HEK293 (cell line): ENCODE data around the gene ETV1.

Experiments
- CTCF ChIA-PET: fragments of 350-600 bp; formaldehyde crosslinking; extraction: SDS; loops from one replicate; lab custom pipeline; 2021; ENCODE audit warnings: antibody characterized with exemption; lab: Yijun Ruan, JAX
- POLR2A ChIA-PET: fragments of 300-600 bp; formaldehyde crosslinking; extraction: SDS; loops from one replicate; lab custom pipeline; 2020; ENCODE audit warnings: antibody characterized with exemption, inconsistent platforms; lab: Yijun Ruan, JAX
- H3K27ac ChIP-seq: fragments of 200-500 bp; sonication (Bioruptor generic); 2 replicates; pipeline ENCODE4 v1.5.1; 2014; ENCODE audit warnings: low read depth, low read length, control low read depth, inconsistent platforms; ENCODE audit errors: extremely low read depth
- H3K36me3 ChIP-seq, 2 experiments: fragments of 200-500 bp in 1 of 2; sonication (Bioruptor generic) in 1 of 2; 1 replicate in 1 of 2; 2 replicates in 1 of 2; pipeline ENCODE4 v1.5.1; 2014 to 2017; ENCODE audit warnings: inconsistent platforms in 2 of 2, low read length in 2 of 2; ENCODE audit not compliant: control insufficient read depth in 2 of 2, insufficient read depth in 1 of 2
- H3K4me1 ChIP-seq: fragments of 200-500 bp; sonication (Bioruptor generic); 2 replicates; pipeline ENCODE4 v1.5.1; 2014; ENCODE audit warnings: mild to moderate bottlenecking, low read length, inconsistent platforms; ENCODE audit not compliant: control insufficient read depth, insufficient read depth
- H3K4me3 ChIP-seq: 2 replicates; pipeline ENCODE4 v1.5.1; 2011; ENCODE audit warnings: low read depth, mild to moderate bottlenecking, control low read depth, low read length, moderate library complexity
- H3K9me3 ChIP-seq: fragments of 200-500 bp; sonication (Bioruptor generic); 2 replicates; pipeline ENCODE4 v1.5.1; 2014; ENCODE audit warnings: low read depth, low read length, inconsistent platforms; ENCODE audit not compliant: control insufficient read depth, insufficient read depth
- BCL11B ChIP-seq: fragments of 450-650 bp; formaldehyde crosslinking; IDR thresholded peaks from 2 replicates; pipeline ENCODE4 v1.5.1; 2016; ENCODE audit warnings: low read depth, missing biosample characterization, missing genetic modification characterization
- HIC1 ChIP-seq: fragments of 450-650 bp; formaldehyde crosslinking; IDR thresholded peaks from 2 replicates; pipeline ENCODE4 v1.5.1; 2016; ENCODE audit warnings: missing biosample characterization, missing genetic modification characterization
- KLF10 ChIP-seq: fragments of 450-650 bp; IDR thresholded peaks from 2 replicates; pipeline ENCODE4 v1.5.1; 2018; ENCODE audit warnings: missing biosample characterization, mild to moderate bottlenecking, missing genetic modification characterization
- OSR2 ChIP-seq: fragments of 450-650 bp; formaldehyde crosslinking; IDR thresholded peaks from 2 replicates; pipeline ENCODE4 v1.5.1; 2016; ENCODE audit warnings: missing biosample characterization, missing genetic modification characterization
- OVOL3 ChIP-seq: fragments of 450-650 bp; formaldehyde crosslinking; IDR thresholded peaks from 2 replicates; pipeline ENCODE4 v1.5.1; 2016; ENCODE audit warnings: missing biosample characterization, missing genetic modification characterization
- PRDM1 ChIP-seq: fragments of 450-650 bp; formaldehyde crosslinking; IDR thresholded peaks from 2 replicates; pipeline ENCODE4; 2016; ENCODE audit warnings: missing biosample characterization, missing genetic modification characterization
- PRDM6 ChIP-seq: fragments of 450-650 bp; formaldehyde crosslinking; IDR thresholded peaks from 2 replicates; pipeline ENCODE4 v1.5.1; 2017; ENCODE audit warnings: missing biosample characterization, missing genetic modification characterization
- TSHZ1 ChIP-seq: fragments of 450-650 bp; formaldehyde crosslinking; IDR thresholded peaks from 2 replicates; pipeline ENCODE4 v1.5.1; 2016; ENCODE audit warnings: missing biosample characterization, missing genetic modification characterization, borderline replicate concordance
- WT1 ChIP-seq: fragments of 450-650 bp; formaldehyde crosslinking; IDR thresholded peaks from 2 replicates; pipeline ENCODE4 v1.5.1; 2016; ENCODE audit warnings: missing biosample characterization, missing genetic modification characterization
- ZFP69B ChIP-seq: fragments of 450-650 bp; formaldehyde crosslinking; IDR thresholded peaks from 2 replicates; pipeline ENCODE4 v1.5.1; 2016; ENCODE audit warnings: missing biosample characterization, missing genetic modification characterization
- ZNF10 ChIP-seq: fragments of 450-650 bp; formaldehyde crosslinking; IDR thresholded peaks from 2 replicates; pipeline ENCODE4 v1.5.1; 2017; ENCODE audit warnings: missing biosample characterization, missing genetic modification characterization
- ZNF174 ChIP-seq: fragments of 450-650 bp; formaldehyde crosslinking; IDR thresholded peaks from 2 replicates; pipeline ENCODE4 v1.5.0; 2017; ENCODE audit warnings: missing biosample characterization, mild to moderate bottlenecking, missing genetic modification characterization
- ZNF18 ChIP-seq: fragments of 450-650 bp; formaldehyde crosslinking; IDR thresholded peaks from 2 replicates; pipeline ENCODE4 v1.5.1; 2016; ENCODE audit warnings: missing biosample characterization, missing genetic modification characterization
- ZNF239 ChIP-seq: fragments of 450-650 bp; formaldehyde crosslinking; IDR thresholded peaks from 2 replicates; pipeline ENCODE4 v1.5.1; 2016; ENCODE audit warnings: missing biosample characterization, missing genetic modification characterization
- ZNF26 ChIP-seq: fragments of 450-650 bp; formaldehyde crosslinking; IDR thresholded peaks from 2 replicates; pipeline ENCODE4 v1.5.1; 2016; ENCODE audit warnings: missing biosample characterization, missing genetic modification characterization
- ZNF391 ChIP-seq: fragments of 450-650 bp; formaldehyde crosslinking; IDR thresholded peaks from 2 replicates; pipeline ENCODE4 v1.5.1; 2016; ENCODE audit warnings: low read depth, missing biosample characterization, missing genetic modification characterization, borderline replicate concordance
- ZNF394 ChIP-seq: fragments of 450-650 bp; formaldehyde crosslinking; IDR thresholded peaks from 2 replicates; pipeline ENCODE4 v1.5.1; 2016; ENCODE audit warnings: missing biosample characterization, missing genetic modification characterization, mild to moderate bottlenecking, moderate library complexity, borderline replicate concordance
- ZNF548 ChIP-seq: fragments of 450-650 bp; formaldehyde crosslinking; IDR thresholded peaks from 2 replicates; pipeline ENCODE4 v1.5.1; 2016; ENCODE audit warnings: missing biosample characterization, missing genetic modification characterization
- ZNF76 ChIP-seq: fragments of 450-650 bp; formaldehyde crosslinking; IDR thresholded peaks from 2 replicates; pipeline ENCODE4; 2016; ENCODE audit warnings: low read depth, missing biosample characterization, missing genetic modification characterization, borderline replicate concordance
- ZSCAN18 ChIP-seq: fragments of 450-650 bp; formaldehyde crosslinking; IDR thresholded peaks from 2 replicates; pipeline ENCODE4 v1.5.1; 2016; ENCODE audit warnings: missing biosample characterization, missing genetic modification characterization

The ETV1 gene

GRCh38 chr7:13907831-13908230 is 81.6 kb downstream of the ETV1 start (continued):
- TF ChIP-seq PRDM1 (tag by site-specific recombination) (no peak), KLF10 (tag by site-specific recombination) (peak; percentile 74), WT1 (peak; percentile 92), ZNF18 (tag by site-specific recombination) (0 out of 2 replicates have a peak, but pooled peaks have one; percentile 15), ZNF239 (tag by site-specific recombination) (no peak)

GRCh38 chr7:13904689-13905088 is 84.8 kb downstream of the ETV1 start:
- Histone ChIP-seq H3K27ac (no peak overlapping the region), H3K9me3 (no peaks in the 10 kb centered on the region), H3K4me1 (peaks cover 10% of the 10 kb centered on the region), H3K4me3 (no peak overlapping the region), H3K36me3 (no peaks in the 10 kb centered on the region)
- ChIA-PET POLR2A (no interaction called here), CTCF (no interaction called here)
- TF ChIP-seq ZNF391 = no peak
- no peak for TF ChIP-seq BCL11B (tag by site-specific recombination)
- 0 out of 2 replicates have a peak, but pooled peaks have one; percentile 29 for TF ChIP-seq ZNF394 (tag by site-specific recombination)
- TF ChIP-seq PRDM6 = peak; percentile 39; the same call in 1 of the 2 replicates
- TF ChIP-seq ZNF76 (tag by site-specific recombination) = no peak
- no peak for TF ChIP-seq ZNF26
- TF ChIP-seq OVOL3 (tag by site-specific recombination) = no peak
- TF ChIP-seq ZFP69B (tag by site-specific recombination) = no peak
- TF ChIP-seq WT1 = peak; percentile 87
- no peak for TF ChIP-seq ZNF174
- TF ChIP-seq HIC1 (tag by site-specific recombination) = 0 out of 2 replicates have a peak, but pooled peaks have one; percentile 27
- TF ChIP-seq OSR2 (tag by site-specific recombination) = peak; percentile 53
- TF ChIP-seq ZNF10 (tag by site-specific recombination) = no peak
- TF ChIP-seq TSHZ1 (tag by site-specific recombination) = no peak
- TF ChIP-seq ZNF548 (tag by site-specific recombination) = no peak
- TF ChIP-seq ZSCAN18 (tag by site-specific recombination) = no peak
